ENCODE data around the gene MUL1.
A peak's percentile ranks its signal among the peaks of the same experiment; 100 is the strongest.

Gene MUL1

DNA sequence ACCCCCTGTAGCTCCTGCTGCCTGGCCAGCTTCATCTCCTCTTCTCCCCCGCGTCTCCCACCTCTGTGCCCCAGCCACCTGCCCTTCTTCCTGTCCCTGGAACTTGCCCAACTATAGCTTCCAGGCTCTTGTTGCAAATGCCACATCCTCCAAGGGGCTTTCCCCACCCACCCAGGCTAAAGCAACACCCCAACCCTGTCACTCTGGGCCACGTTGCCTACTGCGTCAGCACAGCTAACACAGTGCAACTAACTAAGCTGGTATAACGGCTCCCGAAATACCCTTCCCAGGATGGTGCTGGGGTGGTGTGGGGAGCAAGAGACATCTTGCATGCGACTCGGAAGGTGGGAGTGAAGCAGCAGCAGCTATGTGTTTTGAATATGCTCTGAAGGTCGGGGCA is 41.7 kb downstream of the MUL1 start:
- DNase-seq: no peak

DNA sequence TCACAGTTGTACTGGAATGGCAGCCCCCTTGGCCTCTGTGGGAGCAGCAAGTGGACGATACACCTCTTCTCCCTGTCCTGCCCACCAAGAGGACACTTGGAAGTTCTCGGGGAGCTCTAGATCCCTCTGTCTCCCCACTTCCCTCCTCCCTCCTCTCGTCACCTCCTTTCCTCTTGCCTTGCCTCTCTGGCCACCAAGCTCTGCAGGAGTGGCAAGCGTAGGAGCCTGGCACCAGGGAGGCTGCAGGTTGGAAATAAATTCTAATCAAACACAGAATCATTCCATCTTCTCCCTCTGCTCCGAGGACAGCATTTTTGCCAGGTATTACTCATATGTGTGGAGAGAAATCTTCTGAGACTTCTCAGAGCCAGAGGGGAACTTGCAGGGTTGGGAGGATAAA is 42.8 kb downstream of the MUL1 start:
- DNase-seq: no peak

DNA sequence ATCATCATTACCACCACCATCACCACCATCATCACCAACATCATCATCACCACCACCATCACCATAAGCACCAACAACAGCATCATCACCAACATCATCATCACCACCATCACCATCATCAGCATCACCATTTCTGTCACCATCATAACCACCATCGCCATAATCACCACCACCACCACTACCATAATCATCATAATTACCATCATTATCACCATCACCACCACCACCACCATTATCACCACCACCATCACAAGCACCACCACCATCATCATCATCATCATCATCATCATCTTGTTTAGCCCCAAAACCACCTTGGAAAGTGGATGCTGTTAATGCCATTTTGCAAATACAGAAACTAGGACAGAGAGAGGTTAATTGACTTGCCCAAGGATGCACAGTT is 44.4 kb downstream of the MUL1 start:
- DNase-seq: no peak

DNA sequence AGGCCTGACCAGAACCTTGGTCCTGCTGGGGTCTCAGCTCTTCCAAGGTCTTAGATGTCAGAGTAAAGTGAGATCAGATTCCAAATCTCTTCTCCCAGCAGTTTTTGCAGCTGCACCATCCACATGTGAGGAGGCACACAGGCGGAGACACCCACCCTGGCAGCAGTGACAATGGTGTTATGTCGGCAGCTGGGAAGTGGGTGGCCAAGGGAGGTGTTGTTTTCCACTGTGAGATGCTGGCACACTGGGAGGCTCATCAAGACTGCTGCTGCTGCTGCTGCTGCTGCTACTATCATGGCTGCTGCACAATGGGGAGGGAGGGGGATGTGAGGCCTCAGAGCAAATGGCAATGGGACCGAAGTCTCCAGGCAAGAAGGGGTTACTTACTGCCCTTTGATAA is 45.6 kb downstream of the MUL1 start:
- DNase-seq: no peak

DNA sequence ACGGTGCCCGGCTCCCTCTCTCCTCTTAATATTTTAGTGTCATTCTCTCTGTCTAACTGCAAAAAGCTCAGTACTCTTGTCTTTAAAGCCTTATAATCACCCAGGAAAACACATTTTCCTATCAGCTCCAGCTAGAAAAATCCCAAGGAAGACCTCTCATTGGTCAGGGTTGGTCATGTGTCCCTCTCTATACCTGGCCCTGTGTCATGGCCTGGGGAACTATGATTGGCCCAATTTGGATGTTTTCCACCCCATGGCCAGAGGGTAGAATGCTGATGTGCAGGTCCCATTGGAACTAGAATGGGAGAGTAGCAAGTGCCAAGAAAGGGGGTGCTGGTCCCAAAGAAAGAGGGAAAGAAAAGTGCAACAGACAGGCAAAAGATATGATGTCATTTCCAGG is 49.2 kb downstream of the MUL1 start:
- DNase-seq: no peak

DNA sequence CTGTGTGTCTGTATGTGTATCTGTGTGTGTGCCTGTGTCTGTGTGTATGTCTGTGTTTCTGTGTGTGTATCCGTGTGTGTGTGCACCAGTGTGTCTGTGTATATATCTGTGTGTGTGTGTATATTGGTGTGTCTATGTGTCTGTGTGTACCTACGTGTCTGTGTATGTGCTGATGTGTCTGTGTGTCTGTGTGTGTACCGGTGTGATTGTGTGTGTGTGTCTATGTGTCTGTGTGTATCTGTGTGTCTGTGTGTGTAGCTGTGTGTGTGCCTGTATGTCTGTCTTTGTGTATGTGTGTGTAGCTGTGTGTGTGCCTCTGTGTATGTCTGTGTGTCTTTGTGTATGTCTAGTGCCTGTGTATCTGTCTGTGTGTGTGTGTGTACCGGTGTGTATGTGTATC is 53.9 kb downstream of the MUL1 start:
- DNase-seq: no peak

DNA sequence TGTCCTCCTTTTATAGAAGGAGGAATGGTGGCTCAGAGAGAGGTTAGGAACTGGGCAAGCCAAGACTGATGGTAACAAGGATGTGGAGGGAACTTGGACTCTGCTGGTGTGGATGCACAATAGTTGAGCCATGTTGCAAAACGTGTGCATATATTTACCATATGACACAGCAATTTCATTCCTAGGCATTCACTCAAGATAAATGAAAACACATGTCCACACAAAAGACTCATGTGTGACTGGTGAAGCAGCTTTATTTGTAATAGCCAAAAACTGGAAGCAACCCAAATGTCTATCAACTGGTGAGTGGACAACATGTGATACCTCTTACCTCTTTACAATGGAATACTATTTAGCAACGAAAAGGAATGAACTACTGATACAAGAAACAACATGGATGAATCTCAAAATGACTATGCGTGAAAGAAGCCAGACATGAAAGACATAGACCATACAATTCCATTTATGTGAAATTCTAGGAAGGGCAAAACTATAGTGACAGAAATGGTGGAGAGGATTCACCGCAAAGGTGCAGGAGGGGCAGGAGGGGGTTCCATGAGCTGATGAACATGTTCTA is 58.1 kb downstream of the MUL1 start:
- peak; percentile 47 for DNase-seq

Measured in fibroblast of skin of back (primary cell).